Measurements from ENCODE around the gene OSBPL3.

Gene OSBPL3

DNA sequence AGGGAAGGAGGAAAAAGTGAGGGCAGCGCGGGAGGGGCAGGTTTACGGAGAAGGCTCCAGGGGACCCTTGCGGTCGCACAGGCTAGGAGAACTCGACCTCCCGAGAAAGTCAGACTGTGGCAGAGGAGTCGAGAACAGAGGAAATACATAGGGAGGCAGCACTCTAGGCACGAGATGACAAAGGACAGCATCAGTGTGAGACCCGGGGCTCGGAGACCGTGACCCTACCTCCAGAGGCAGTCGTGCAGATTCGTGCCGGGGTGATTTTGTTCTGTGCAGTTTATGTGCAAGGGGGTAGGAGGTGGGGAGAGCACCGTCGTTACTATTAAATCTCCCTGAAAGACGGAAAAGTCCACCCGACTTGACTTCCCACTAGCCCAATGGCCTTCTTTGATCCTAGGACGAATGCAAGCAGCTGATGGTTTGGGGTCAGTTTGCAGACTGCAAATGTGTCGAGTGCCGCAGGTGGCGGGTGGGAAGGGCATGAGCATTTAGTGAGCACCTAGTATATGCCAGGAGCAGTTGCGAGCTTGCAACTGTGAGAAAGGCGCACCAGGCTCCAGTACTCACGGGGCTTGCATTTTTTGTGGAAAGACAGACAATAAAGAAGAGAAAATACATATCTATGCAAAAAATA is 674 bp upstream of the OSBPL3 start:
- DNase-seq, result peak; percentile 19

DNA sequence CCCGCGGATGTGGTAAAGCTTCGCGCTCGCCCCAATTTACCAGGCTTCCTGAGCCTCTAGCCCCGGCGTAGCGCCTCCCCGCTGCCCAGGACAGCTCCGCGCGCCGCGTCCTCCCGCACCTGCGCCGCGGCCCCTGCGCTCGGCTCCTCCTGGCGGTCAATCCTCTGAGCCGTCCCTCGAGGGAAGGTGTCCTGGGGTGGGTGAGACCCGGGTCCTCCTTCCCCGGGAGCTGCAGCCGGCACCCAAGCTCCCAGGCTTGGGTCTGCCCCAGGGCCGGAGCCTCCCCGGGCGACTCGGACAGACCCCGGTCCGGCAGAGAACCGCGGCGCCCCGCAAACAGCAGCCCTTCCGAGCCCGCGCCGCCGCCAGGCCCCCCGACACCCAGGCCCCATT is 512 bp downstream of the OSBPL3 start:
- DNase-seq, result peak; percentile 18

- DNase-seq, result no peak
Measured at GRCh38 chr7:24978843-24979469, 1.0 kb downstream of the OSBPL3 start.

DNA sequence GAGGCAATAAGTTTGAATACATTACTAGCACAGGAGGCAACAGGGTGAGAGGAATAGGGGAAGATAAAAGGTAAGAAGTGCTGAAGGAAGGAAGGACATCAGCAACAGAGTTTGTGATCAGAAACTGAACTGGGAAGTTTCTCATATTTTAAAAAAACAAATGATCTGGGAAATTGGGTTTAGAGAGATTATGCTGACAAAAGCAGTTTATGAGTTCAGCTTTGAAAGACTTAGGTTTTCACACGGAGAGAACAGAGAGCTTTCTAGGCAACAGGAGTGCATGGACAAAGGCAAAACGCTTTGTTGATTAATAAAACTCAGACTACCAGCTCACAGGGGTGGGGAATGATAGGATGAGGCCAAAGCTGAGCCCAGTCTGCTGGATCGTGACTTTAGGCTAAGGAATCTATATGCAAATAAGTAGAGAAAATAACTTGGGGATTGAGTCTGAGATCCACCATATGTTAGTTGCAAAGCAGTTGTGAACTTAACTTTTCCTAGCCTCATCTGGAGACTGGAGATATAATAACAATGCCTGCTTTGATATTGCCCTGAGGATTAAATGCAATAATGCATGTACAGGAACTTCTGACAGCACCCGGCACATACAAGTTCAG is 4.2 kb downstream of the OSBPL3 start:
- no peak for DNase-seq

GRCh38 chr7:24975172-24975571 is 4.8 kb downstream of the OSBPL3 start:
- no peak for DNase-seq

GRCh38 chr7:24974026-24974832 is 5.7 kb downstream of the OSBPL3 start:
- no peak for DNase-seq

DNA sequence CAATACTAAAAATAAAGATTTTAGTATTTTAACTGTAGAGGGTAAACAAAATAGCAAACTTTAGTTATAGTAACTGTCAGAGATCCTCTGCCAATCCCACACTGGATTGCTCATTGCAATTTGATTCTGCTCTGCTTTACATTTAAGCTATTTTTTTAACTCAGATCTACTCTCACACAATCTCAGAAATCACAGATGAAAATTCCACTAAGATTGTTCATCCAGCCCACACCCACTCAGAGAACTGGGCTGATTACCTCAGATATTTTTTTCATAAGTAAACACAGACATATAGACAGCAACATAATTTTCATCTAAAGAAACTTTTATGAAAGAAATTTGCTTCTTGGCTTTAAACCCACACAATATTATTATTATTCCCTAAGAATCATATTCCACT is 7.0 kb downstream of the OSBPL3 start:
- no peak for DNase-seq

- DNase-seq, result no peak
Measured at GRCh38 chr7:24972166-24972477, 7.9 kb downstream of the OSBPL3 start.

- DNase-seq, result no peak
Measured at GRCh38 chr7:24971333-24972165, 8.4 kb downstream of the OSBPL3 start.

- no peak for DNase-seq
Measured at GRCh38 chr7:24970676-24971075, 9.3 kb downstream of the OSBPL3 start.

- peak; percentile 39 for DNase-seq
Measured at GRCh38 chr7:24968165-24968564, 11.8 kb downstream of the OSBPL3 start.

GRCh38 chr7:24967696-24968095 is 12.3 kb downstream of the OSBPL3 start:
- DNase-seq, result no peak

DNA sequence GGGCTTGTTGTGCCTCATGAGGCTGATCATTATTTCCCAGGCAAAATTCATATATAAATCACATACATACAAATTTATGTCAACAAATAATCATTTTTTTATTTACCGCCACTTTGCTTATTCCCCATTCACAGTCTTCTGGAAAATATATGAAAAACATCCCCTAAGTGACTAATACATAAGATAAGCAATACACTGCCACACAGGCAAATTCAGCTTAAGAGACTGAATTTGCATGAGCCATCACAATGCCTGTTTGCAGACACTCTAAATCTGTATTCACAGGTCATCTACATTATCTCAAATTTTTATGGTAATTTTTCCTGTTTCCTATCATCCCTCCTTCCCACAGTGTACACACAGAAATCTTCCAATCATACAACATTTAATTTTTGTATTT is 13.2 kb downstream of the OSBPL3 start:
- no peak for DNase-seq

DNA sequence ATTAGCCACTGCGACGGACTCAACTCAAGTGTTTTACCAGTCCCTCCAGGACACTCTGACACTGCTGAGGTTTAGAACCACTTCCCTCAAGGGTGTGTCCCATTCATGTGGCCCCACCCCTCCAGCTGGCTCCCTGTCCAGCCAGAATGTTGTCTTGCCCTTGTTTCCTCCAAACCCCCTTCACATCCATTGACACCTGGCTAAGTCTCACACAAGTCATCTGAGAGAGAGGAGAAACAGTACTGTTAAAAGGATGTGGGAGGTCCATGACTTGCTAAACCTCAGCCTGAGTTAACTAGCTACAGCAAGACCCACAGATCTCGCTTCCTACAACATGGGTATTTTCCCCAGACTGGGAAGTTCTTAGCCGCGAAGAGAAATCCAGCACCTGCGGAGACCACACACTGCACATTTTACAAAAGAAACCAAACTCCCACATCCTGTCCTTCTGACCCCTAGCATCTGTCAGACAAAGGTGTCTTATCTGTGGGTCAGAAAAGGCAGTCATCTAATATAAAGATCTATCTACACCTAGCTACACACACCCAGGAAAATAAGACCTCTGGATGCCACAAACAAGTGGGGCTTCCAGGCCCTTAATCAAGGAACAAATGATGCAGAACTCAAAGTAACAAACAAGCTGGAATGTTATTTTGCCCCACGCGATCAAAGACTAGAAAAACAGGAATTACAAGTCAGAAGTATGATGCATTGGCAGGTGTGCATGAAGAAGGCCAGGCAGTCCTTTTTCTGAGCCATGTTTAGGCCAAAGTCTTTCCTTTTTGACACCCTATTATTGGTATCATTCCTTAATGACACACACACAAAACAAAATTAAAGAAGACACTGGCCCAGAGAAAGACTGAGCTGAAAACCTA is 13.9 kb downstream of the OSBPL3 start:
- peak; percentile 72 for DNase-seq

DNA sequence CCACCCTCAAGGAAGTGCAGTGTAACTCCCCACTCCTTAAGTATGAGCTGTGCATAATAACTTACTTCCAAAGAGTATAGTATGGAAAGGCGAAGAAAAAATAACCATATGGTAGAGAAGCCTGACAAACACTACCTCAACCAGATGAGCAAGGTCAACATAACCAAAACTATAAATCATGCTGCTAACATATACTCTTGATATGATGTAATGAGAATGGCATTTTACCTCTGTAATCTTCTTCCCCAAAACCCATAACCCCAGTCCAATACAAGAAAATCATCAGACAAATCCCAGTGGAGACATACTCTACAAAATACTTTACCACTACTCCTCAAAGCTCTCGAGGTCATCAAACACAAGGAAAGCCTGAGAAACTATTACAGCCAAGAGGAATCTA is 15.8 kb downstream of the OSBPL3 start:
- DNase-seq, result no peak

DNA sequence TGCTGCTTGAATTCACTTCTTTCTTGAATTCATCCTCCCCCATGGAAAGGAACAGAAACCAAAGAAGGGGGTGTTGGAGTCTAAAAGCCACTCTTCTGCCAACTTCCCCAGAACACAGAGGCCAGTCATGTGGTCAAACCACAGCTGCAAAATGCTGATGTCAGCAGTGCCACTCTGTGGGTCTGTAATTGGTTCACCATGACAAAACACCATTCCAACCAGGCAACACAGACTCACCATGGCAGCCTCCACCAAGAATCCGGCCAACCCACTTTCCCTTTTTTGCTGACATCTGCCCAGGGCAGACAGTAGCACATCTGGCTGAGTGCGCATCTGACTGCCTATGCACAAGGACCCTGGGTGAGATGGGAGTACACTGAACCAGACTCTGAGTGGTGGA is 16.8 kb downstream of the OSBPL3 start:
- no peak for DNase-seq

- no peak for DNase-seq
Measured at GRCh38 chr7:24962418-24962962, 17.5 kb downstream of the OSBPL3 start.

DNA sequence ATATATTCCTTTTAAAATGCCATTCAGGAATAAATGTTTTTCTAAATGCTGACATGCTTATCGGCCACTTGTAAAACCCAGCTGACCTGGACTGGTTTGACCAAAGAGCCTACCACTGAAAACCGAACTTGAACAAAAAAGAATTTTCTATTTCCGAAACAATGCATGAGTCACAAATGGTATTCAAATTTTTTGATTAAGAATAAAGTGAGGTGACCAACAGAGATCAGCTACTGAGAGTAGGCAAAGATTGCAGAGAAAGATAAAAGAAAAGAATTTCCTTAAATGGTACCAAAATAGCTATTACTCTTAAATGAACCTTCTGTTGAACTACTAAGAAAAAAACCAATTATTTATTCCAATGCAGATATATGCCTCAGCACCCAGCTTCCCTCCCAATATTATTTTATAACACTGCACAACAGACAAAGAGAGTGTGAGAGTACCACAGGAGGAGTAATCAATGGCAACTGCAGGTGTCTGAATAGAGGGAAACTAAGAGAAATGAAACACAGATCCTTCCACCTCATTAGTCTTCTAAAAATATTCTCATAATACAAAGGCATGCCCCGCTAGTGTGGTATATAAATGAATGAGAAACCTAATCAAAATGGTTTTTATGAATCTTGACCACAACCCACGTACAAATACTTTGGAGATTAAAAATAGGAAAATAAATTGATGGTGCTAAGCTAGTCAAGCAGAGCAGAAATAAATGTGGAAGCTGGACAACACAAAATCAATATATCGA is 20.1 kb downstream of the OSBPL3 start:
- no peak for DNase-seq

DNA sequence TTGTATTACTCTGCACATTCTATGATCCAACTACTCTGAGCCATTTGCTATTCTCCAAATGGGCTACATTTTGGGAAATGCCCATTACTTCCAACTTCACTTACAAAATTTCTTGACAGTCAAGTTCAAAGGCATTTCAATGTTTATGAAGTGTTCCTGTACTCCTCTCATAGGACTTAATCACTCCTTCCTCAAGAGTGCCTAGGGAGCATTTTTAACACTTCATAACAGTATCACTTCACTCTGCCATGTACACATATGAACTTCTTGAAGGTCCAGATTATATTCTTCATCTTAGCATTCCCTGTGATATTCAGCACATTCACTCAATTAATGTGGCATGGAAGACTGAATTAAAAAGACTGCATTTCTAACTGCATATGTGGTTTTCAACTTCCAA is 21.6 kb downstream of the OSBPL3 start:
- DNase-seq, result no peak

- DNase-seq, result no peak
Measured at GRCh38 chr7:24956021-24956420, 24.0 kb downstream of the OSBPL3 start.

GRCh38 chr7:24955313-24955712 is 24.7 kb downstream of the OSBPL3 start:
- DNase-seq, result no peak

Data from DMS79 (cell line).